HCT116 (cell line): ENCODE data around the gene TPRG1. TPM values are rescaled to one million over a fixed set of nuclear protein-coding genes. Genes with fewer than 3 reads are reported as not detected.

Experiments used
- ATAC-seq: fragments of 200-7000 bp; cut with Tn5 transposase; 2 replicates; pipeline ENCODE4 v1.9.1; 2020; ENCODE audit warnings: mild to moderate bottlenecking, moderate library complexity
- BruUV-seq: library from RNA; stranded (reverse); fragments of 400-500 nt; replicated peaks from 2 replicates; lab custom pipeline; 2021; lab: Mats Ljungman, UMichigan
- CTCF ChIA-PET: fragments of 300-600 bp; sonication (Branson Sonifier 250); formaldehyde crosslinking; loops from one replicate; lab custom pipeline; 2021; ENCODE audit warnings: antibody characterized with exemption; lab: Charles Lee
- POLR2A ChIA-PET: fragments of 300-600, 350-600 bp; sonication (Branson Sonifier 250); formaldehyde crosslinking; loops from one replicate; lab custom pipeline; 2021; ENCODE audit warnings: antibody characterized with exemption; lab: Charles Lee
- RAD21 ChIA-PET, 2 experiments: fragments of 300-600 bp; sonication (Branson Sonifier 250); formaldehyde crosslinking; loops; one replicate each; lab custom pipeline; 2023; ENCODE audit warnings: low total read pairs in 2 of 2; ENCODE audit not compliant: uncharacterized antibody in 2 of 2, unreplicated experiment in 2 of 2, low non-redundant PET in 1 of 2; lab: Charles Lee
- DNase-seq: peaks from one replicate; pipeline ENCODE4 v3.0.0-alpha.2; 2010; ENCODE audit warnings: low read depth, low spot score
- H2AFZ ChIP-seq: fragments of 200-600 bp; shearing (Covaris generic), sonication (generic); 2 replicates; pipeline ENCODE4 v1.6.1; 2017; ENCODE audit warnings: low read depth, mixed run types, mixed read lengths, antibody characterized with exemption, low read length; ENCODE audit not compliant: poor library complexity, severe bottlenecking
- H3K27ac ChIP-seq: 2 replicates; pipeline ENCODE4 v1.5.1; 2012; ENCODE audit warnings: low read depth, low read length
- H3K27me3 ChIP-seq: fragments of 200-600 bp; sonication (generic); 2 replicates; pipeline ENCODE4 v1.6.1; 2016; ENCODE audit warnings: mixed run types, low read length, mixed read lengths; ENCODE audit not compliant: insufficient read depth
- H3K36me3 ChIP-seq, 2 experiments: fragments of 200-500 bp in 1 of 2; fragments of 200-600 bp in 1 of 2; sonication (Bioruptor generic) in 1 of 2; sonication (generic) in 1 of 2; 2 replicates each; pipeline versions ENCODE4 v1.5.1 to v1.6.1; 2014 to 2016; ENCODE audit warnings: low read length in 2 of 2, inconsistent platforms in 1 of 2, mixed read lengths in 1 of 2, mixed run types in 1 of 2; ENCODE audit not compliant: insufficient read depth in 2 of 2, control insufficient read depth in 1 of 2
- H3K4me1 ChIP-seq, 2 experiments: fragments of 200-600 bp in 1 of 2; sonication (generic) in 1 of 2; 2 replicates each; pipeline versions ENCODE4 v1.5.1 to v1.6.1; 2012 to 2017; ENCODE audit warnings: low read length in 2 of 2, inconsistent platforms in 1 of 2, mild to moderate bottlenecking in 1 of 2, mixed read lengths in 1 of 2, mixed run types in 1 of 2, moderate library complexity in 1 of 2; ENCODE audit not compliant: insufficient read depth in 2 of 2, control insufficient read depth in 1 of 2
- H3K4me2 ChIP-seq: fragments of 200-600 bp; sonication (generic); 2 replicates; pipeline ENCODE4 v1.6.1; 2017; ENCODE audit warnings: mixed run types, low read length, mixed read lengths
- H3K4me3 ChIP-seq, 2 experiments: fragments of 200-600 bp in 1 of 2; sonication (generic) in 1 of 2; replicated peaks in 1 of 2; 2 replicates each; pipeline ENCODE4 v1.5.1; 2011 to 2016; ENCODE audit warnings: low read length in 2 of 2, control low read depth in 1 of 2, low read depth in 1 of 2, mild to moderate bottlenecking in 1 of 2, mixed read lengths in 1 of 2, mixed run types in 1 of 2
- H3K79me2 ChIP-seq: fragments of 200-600 bp; sonication (generic); 2 replicates; pipeline ENCODE4 v1.6.1; 2017; ENCODE audit warnings: mild to moderate bottlenecking, mixed run types, low read length, moderate library complexity, mixed read lengths; ENCODE audit not compliant: insufficient read depth
- H3K9ac ChIP-seq: fragments of 200-600 bp; sonication (generic); 2 replicates; pipeline ENCODE4 v1.6.1; 2016; ENCODE audit warnings: low read length, mixed read lengths
- H3K9me2 ChIP-seq: fragments of 200-600 bp; sonication (generic), shearing (Covaris generic); 2 replicates; pipeline ENCODE4 v1.6.1; 2017; ENCODE audit warnings: mixed run types, mild to moderate bottlenecking, moderate library complexity; ENCODE audit not compliant: insufficient read depth
- H3K9me3 ChIP-seq, 2 experiments: fragments of 200-500 bp in 1 of 2; fragments of 200-600 bp in 1 of 2; sonication (Bioruptor generic) in 1 of 2; sonication (generic) in 1 of 2; 2 replicates each; pipeline ENCODE4 v1.6.1; 2014 to 2017; ENCODE audit warnings: low read length in 2 of 2, mixed read lengths in 2 of 2, inconsistent platforms in 1 of 2, low read depth in 1 of 2, mild to moderate bottlenecking in 1 of 2, mixed run types in 1 of 2, moderate library complexity in 1 of 2; ENCODE audit not compliant: control insufficient read depth in 1 of 2, insufficient read depth in 1 of 2
- H4K20me1 ChIP-seq: fragments of 200-600 bp; sonication (generic), shearing (Covaris generic); 2 replicates; pipeline ENCODE4 v1.6.1; 2017; ENCODE audit warnings: mixed run types, mild to moderate bottlenecking, moderate library complexity; ENCODE audit not compliant: insufficient read depth
- CBX3 ChIP-seq: IDR thresholded peaks from 2 replicates; pipeline ENCODE4 v1.6.1; 2012; ENCODE audit warnings: low read depth
- CEBPB ChIP-seq: IDR thresholded peaks from 2 replicates; pipeline ENCODE4 v1.6.1; 2012; ENCODE audit warnings: low read depth
- EGR1 ChIP-seq: IDR thresholded peaks from 2 replicates; pipeline ENCODE4 v1.6.1; 2012; ENCODE audit warnings: low read depth
- ELF1 ChIP-seq: IDR thresholded peaks from 2 replicates; pipeline ENCODE4 v1.6.1; 2012; ENCODE audit warnings: low read depth, borderline replicate concordance
- FOSL1 ChIP-seq: IDR thresholded peaks from 2 replicates; pipeline ENCODE4 v1.6.1; 2012; ENCODE audit warnings: low read depth
- JUND ChIP-seq: IDR thresholded peaks from 2 replicates; pipeline ENCODE4 v1.6.1; 2012
- POLR2A ChIP-seq: IDR thresholded peaks from 2 replicates; pipeline ENCODE4 v1.7.0; 2011; ENCODE audit warnings: borderline replicate concordance; ENCODE audit not compliant: insufficient read depth, insufficient read length; ENCODE audit errors: extremely low read depth
- SRF ChIP-seq: IDR thresholded peaks from 2 replicates; pipeline ENCODE4 v1.6.1; 2012; ENCODE audit warnings: low read depth
- ZFX ChIP-seq: fragments of 450-650 bp; IDR thresholded peaks from 2 replicates; pipeline ENCODE4 v1.6.1; 2017
- intact Hi-C: fragments of 100-400 bp; cut with micrococcal nuclease; formaldehyde crosslinking; loops from 2 replicates; pipeline ENCODE4 v1.10.0; 2022
- total RNA-seq: library from RNA; stranded (reverse); gene quantifications from one replicate; pipeline ENCODE4 v1.2.1, GENCODE V29; 2021; ENCODE audit not compliant: unreplicated experiment
- TF ChIP-seq, protein P1 (sequence below): IDR thresholded peaks from 2 replicates; pipeline ENCODE4 v1.6.1; 2012
- TF ChIP-seq, protein P2 (sequence below): IDR thresholded peaks from 2 replicates; pipeline ENCODE4 v1.6.1; 2011; ENCODE audit warnings: mild to moderate bottlenecking, low read length, moderate library complexity; ENCODE audit not compliant: insufficient replicate concordance; ENCODE audit errors: extremely low read depth
- TF ChIP-seq, protein P3 (sequence below), 3 experiments: fragments of 200-600 bp in 1 of 3; sonication (generic) in 1 of 3; IDR thresholded peaks in 2 of 3; conservative IDR thresholded peaks in 1 of 3; 2 replicates each; pipeline ENCODE4 v1.5.1; 2012 to 2017; ENCODE audit warnings: low read depth in 2 of 3, low read length in 2 of 3, antibody characterized with exemption in 1 of 3, borderline replicate concordance in 1 of 3, control low read depth in 1 of 3, mild to moderate bottlenecking in 1 of 3, mixed read lengths in 1 of 3, mixed run types in 1 of 3, moderate library complexity in 1 of 3; ENCODE audit not compliant: insufficient read depth in 1 of 3

Gene TPRG1
- total RNA-seq, 1 experiment from 2014 or later = 2.8 TPM

DNA sequence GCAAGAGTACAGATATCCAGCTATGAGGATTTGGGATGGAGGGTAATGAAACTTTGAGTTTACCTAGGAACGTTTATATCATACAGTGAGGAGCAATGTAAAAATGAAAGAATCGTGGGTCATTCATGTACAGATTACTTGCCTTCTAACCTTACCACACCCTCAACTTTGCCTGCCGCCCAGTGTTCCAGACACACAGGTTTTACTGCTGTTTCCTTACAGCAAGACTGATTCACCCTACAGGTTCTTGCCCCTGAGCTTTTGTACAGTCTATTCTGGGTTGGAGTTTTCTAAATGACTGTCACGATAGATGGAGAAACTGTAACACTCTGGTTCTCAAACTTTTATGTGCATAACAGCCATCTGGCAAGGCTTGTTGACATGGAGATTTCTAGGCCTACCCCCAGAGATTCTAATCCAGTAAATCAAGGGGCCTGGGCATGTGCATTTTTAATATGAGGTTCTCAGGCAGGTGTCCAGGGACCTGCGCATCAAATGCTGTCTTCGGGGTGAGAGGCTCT lies 6.6 kb upstream of the TPRG1 start:
- DNase-seq = no peak
- no peak overlapping the region for H3K9ac ChIP-seq
- CTCF ChIA-PET = no interaction called here
- no peak overlapping the region for H3K4me3 ChIP-seq
- H2AFZ ChIP-seq = no peak overlapping the region
- peaks cover 16 to 28% of the 10 kb centered on the region in 2 experiments for H3K4me1 ChIP-seq
- H3K9me2 ChIP-seq = no peaks in the 10 kb centered on the region
- TF ChIP-seq, protein P1, sequence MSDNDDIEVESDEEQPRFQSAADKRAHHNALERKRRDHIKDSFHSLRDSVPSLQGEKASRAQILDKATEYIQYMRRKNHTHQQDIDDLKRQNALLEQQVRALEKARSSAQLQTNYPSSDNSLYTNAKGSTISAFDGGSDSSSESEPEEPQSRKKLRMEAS = no peak
- no peak for TF ChIP-seq SRF
- TF ChIP-seq CEBPB = no peak
- no peak for TF ChIP-seq ZFX
- TF ChIP-seq JUND = no peak
- no peak for TF ChIP-seq ELF1
- TF ChIP-seq FOSL1 = no peak
- TF ChIP-seq, protein P2, sequence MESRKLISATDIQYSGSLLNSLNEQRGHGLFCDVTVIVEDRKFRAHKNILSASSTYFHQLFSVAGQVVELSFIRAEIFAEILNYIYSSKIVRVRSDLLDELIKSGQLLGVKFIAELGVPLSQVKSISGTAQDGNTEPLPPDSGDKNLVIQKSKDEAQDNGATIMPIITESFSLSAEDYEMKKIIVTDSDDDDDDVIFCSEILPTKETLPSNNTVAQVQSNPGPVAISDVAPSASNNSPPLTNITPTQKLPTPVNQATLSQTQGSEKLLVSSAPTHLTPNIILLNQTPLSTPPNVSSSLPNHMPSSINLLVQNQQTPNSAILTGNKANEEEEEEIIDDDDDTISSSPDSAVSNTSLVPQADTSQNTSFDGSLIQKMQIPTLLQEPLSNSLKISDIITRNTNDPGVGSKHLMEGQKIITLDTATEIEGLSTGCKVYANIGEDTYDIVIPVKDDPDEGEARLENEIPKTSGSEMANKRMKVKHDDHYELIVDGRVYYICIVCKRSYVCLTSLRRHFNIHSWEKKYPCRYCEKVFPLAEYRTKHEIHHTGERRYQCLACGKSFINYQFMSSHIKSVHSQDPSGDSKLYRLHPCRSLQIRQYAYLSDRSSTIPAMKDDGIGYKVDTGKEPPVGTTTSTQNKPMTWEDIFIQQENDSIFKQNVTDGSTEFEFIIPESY = no peak
- no peak for TF ChIP-seq EGR1
- no peak for TF ChIP-seq CBX3
- TF ChIP-seq, protein P3, sequence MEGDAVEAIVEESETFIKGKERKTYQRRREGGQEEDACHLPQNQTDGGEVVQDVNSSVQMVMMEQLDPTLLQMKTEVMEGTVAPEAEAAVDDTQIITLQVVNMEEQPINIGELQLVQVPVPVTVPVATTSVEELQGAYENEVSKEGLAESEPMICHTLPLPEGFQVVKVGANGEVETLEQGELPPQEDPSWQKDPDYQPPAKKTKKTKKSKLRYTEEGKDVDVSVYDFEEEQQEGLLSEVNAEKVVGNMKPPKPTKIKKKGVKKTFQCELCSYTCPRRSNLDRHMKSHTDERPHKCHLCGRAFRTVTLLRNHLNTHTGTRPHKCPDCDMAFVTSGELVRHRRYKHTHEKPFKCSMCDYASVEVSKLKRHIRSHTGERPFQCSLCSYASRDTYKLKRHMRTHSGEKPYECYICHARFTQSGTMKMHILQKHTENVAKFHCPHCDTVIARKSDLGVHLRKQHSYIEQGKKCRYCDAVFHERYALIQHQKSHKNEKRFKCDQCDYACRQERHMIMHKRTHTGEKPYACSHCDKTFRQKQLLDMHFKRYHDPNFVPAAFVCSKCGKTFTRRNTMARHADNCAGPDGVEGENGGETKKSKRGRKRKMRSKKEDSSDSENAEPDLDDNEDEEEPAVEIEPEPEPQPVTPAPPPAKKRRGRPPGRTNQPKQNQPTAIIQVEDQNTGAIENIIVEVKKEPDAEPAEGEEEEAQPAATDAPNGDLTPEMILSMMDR (IDR thresholded peaks at IDR 0.05 in 2 of 3, conservative IDR thresholded peaks at IDR 0.05 in 1 of 3; ENCODE audit: borderline replicate concordance in 1 of 3, insufficient read depth in 1 of 3, low read depth in 2 of 3, low read length in 2 of 3) = no peak
- no peak for TF ChIP-seq POLR2A
- RAD21 ChIA-PET = no interaction called here
- no peaks in the 10 kb centered on the region for H3K9me3 ChIP-seq
- intact Hi-C loops = no loop called here
- H3K79me2 ChIP-seq = no peaks in the 10 kb centered on the region
- no peaks in the 10 kb centered on the region for H3K27me3 ChIP-seq
- no peaks in the 10 kb centered on the region for H4K20me1 ChIP-seq
- no peak for ATAC-seq
- H3K27ac ChIP-seq = no peak overlapping the region
- POLR2A ChIA-PET = no interaction called here
- no peaks in the 10 kb centered on the region for H3K36me3 ChIP-seq
- no peak overlapping the region for H3K4me2 ChIP-seq
- BruUV-seq = no TSS peak
